Astrocyte (in vitro differentiated cells and primary cell): ENCODE measurements around the gene LHFPL3. TPM values are rescaled to one million over a fixed set of nuclear protein-coding genes. Genes with fewer than 3 reads are reported as not detected.

Source experiments
- DNase-seq: peaks from one replicate; pipeline ENCODE4 v3.0.0-alpha.2; 2010; ENCODE audit warnings: low read depth
- FAIRE-seq: peaks from 2 replicates; lab custom pipeline; 2011; peaks lifted over from hg19 to GRCh38; lab: Jason Lieb, UNC
- H2AFZ ChIP-seq: 2 replicates; pipeline ENCODE4 v1.6.0; 2012; ENCODE audit warnings: low read depth, low read length, inconsistent platforms
- H3K27ac ChIP-seq: 2 replicates; pipeline ENCODE4 v1.5.1; 2011; ENCODE audit warnings: low read depth, low read length, inconsistent platforms
- H3K27me3 ChIP-seq: 2 replicates; pipeline ENCODE4 v1.6.0; 2011; ENCODE audit warnings: low read length, inconsistent platforms; ENCODE audit not compliant: insufficient read depth
- H3K36me3 ChIP-seq: 2 replicates; pipeline ENCODE4 v1.5.1; 2011; ENCODE audit warnings: low read length, inconsistent platforms; ENCODE audit not compliant: insufficient read depth
- H3K4me1 ChIP-seq: 2 replicates; pipeline ENCODE4 v1.5.1; 2011; ENCODE audit warnings: low read length, inconsistent platforms; ENCODE audit not compliant: insufficient read depth
- H3K4me2 ChIP-seq: 2 replicates; pipeline ENCODE4 v1.6.0; 2012; ENCODE audit warnings: low read length, inconsistent platforms
- H3K4me3 ChIP-seq: 2 replicates; pipeline ENCODE4 v1.5.1; 2011; ENCODE audit warnings: low read depth, mild to moderate bottlenecking, low read length, inconsistent platforms; ENCODE audit not compliant: insufficient read depth
- H3K79me2 ChIP-seq: 2 replicates; pipeline ENCODE4 v1.6.0; 2012; ENCODE audit warnings: mild to moderate bottlenecking, low read length, inconsistent platforms; ENCODE audit not compliant: insufficient read depth
- H3K9ac ChIP-seq: 2 replicates; pipeline ENCODE4 v1.6.0; 2012; ENCODE audit warnings: mild to moderate bottlenecking, low read length, inconsistent platforms
- H3K9me3 ChIP-seq: 2 replicates; pipeline ENCODE4 v1.5.1; 2012; ENCODE audit warnings: low read depth, mild to moderate bottlenecking, low read length, inconsistent platforms; ENCODE audit not compliant: insufficient read depth
- H4K20me1 ChIP-seq: 2 replicates; pipeline ENCODE4 v1.6.0; 2012; ENCODE audit warnings: low read length, inconsistent platforms; ENCODE audit not compliant: insufficient read depth
- H3K27ac Mint-ChIP-seq: one replicate; pipeline ENCODE4 v1.8.0; 2021; ENCODE audit warnings: mild to moderate bottlenecking, mixed read lengths; ENCODE audit not compliant: unreplicated experiment
- H3K27me3 Mint-ChIP-seq: one replicate; pipeline ENCODE4 v1.8.0; 2021; ENCODE audit warnings: low read depth, mixed read lengths; ENCODE audit not compliant: unreplicated experiment
- H3K36me3 Mint-ChIP-seq: one replicate; pipeline ENCODE4 v1.8.0; 2021; ENCODE audit warnings: low read depth, mixed read lengths; ENCODE audit not compliant: unreplicated experiment
- H3K4me1 Mint-ChIP-seq: one replicate; pipeline ENCODE4 v1.8.0; 2021; ENCODE audit warnings: low read depth, mixed read lengths; ENCODE audit not compliant: unreplicated experiment
- H3K4me3 Mint-ChIP-seq: one replicate; pipeline ENCODE4 v1.8.0; 2021; ENCODE audit warnings: mild to moderate bottlenecking, moderate library complexity, mixed read lengths; ENCODE audit not compliant: unreplicated experiment
- H3K9me3 Mint-ChIP-seq: one replicate; pipeline ENCODE4 v1.8.0; 2021; ENCODE audit warnings: mild to moderate bottlenecking, mixed read lengths; ENCODE audit not compliant: unreplicated experiment
- EZH2 ChIP-seq: IDR thresholded peaks from 2 replicates; pipeline ENCODE4 v1.6.1; 2012; ENCODE audit warnings: mild to moderate bottlenecking, low read length, inconsistent platforms; ENCODE audit not compliant: insufficient read depth
- total RNA-seq: library from RNA; stranded (reverse); gene quantifications from 2 replicates; pipeline ENCODE4 v1.2.1, GENCODE V29; 2021
- TF ChIP-seq, protein P1 (sequence below): IDR thresholded peaks from 2 replicates; pipeline ENCODE4 v1.5.1; 2011; ENCODE audit warnings: low read depth, mild to moderate bottlenecking, inconsistent platforms, low read length, moderate library complexity; ENCODE audit not compliant: insufficient read depth

The LHFPL3 gene
- total RNA-seq, 1 donor from 2014 or later, result not detected

DNA sequence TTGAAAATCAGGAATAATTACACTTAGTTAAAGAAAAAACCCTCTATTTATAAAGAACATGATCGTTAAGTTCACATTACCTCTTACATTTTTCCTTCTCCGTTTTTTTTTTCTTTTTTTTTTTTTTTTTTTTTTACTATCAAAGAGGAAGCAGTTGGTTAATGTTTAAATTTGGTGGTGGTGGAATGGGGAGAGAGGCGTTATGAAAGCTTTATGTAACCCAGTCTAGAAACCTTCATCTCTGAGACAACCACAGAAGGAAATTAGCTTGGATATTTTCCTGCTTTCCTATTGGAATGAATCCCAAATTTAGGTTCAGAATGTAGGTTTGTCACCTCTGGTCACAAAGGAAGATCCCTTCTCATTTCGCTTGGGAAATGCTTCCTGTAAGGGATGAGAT lies 31.5 kb upstream of the LHFPL3 start:
- Mint-ChIP-seq H3K27ac (no peak overlapping the region), H3K36me3 (no peaks in the 10 kb centered on the region), H3K4me3 (no peak overlapping the region), H3K9me3 (no peaks in the 10 kb centered on the region), H3K27me3 (peaks cover 8% of the 10 kb centered on the region), H3K4me1 (no peaks in the 10 kb centered on the region)
- H4K20me1 ChIP-seq, result no peaks in the 10 kb centered on the region
- H3K9ac ChIP-seq, result no peak overlapping the region
- H3K27ac ChIP-seq, result no peak overlapping the region
- H3K4me3 ChIP-seq, result no peak overlapping the region
- H3K9me3 ChIP-seq, result no peaks in the 10 kb centered on the region
- H2AFZ ChIP-seq, result no peak overlapping the region
- no peaks in the 10 kb centered on the region for H3K4me1 ChIP-seq
- TF ChIP-seq EZH2, result no peak
- TF ChIP-seq, protein P1, sequence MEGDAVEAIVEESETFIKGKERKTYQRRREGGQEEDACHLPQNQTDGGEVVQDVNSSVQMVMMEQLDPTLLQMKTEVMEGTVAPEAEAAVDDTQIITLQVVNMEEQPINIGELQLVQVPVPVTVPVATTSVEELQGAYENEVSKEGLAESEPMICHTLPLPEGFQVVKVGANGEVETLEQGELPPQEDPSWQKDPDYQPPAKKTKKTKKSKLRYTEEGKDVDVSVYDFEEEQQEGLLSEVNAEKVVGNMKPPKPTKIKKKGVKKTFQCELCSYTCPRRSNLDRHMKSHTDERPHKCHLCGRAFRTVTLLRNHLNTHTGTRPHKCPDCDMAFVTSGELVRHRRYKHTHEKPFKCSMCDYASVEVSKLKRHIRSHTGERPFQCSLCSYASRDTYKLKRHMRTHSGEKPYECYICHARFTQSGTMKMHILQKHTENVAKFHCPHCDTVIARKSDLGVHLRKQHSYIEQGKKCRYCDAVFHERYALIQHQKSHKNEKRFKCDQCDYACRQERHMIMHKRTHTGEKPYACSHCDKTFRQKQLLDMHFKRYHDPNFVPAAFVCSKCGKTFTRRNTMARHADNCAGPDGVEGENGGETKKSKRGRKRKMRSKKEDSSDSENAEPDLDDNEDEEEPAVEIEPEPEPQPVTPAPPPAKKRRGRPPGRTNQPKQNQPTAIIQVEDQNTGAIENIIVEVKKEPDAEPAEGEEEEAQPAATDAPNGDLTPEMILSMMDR, result no peak
- no peaks in the 10 kb centered on the region for H3K27me3 ChIP-seq
- H3K79me2 ChIP-seq, result no peaks in the 10 kb centered on the region
- H3K36me3 ChIP-seq, result no peaks in the 10 kb centered on the region
- FAIRE-seq (no peak), DNase-seq (no peak)
- no peak overlapping the region for H3K4me2 ChIP-seq

GRCh38 chr7:104299323-104299722 lies 29.1 kb upstream of the LHFPL3 start:
- Histone ChIP-seq H2AFZ (no peak overlapping the region), H3K36me3 (no peaks in the 10 kb centered on the region), H3K4me1 (no peaks in the 10 kb centered on the region), H3K79me2 (no peaks in the 10 kb centered on the region), H3K27ac (no peak overlapping the region), H3K4me3 (no peak overlapping the region), H3K4me2 (no peak overlapping the region), H3K9ac (no peak overlapping the region), H4K20me1 (no peaks in the 10 kb centered on the region), H3K27me3 (no peaks in the 10 kb centered on the region), H3K9me3 (no peaks in the 10 kb centered on the region)
- Mint-ChIP-seq H3K4me1 (no peaks in the 10 kb centered on the region), H3K27ac (no peak overlapping the region), H3K27me3 (peaks cover 3% of the 10 kb centered on the region), H3K4me3 (no peak overlapping the region), H3K9me3 (no peaks in the 10 kb centered on the region), H3K36me3 (no peaks in the 10 kb centered on the region)
- TF ChIP-seq, protein P1, result no peak
- TF ChIP-seq EZH2, result no peak
- DNase-seq (no peak), FAIRE-seq (no peak)

- Mint-ChIP-seq H3K4me1 (no peaks in the 10 kb centered on the region), H3K27ac (no peak overlapping the region), H3K9me3 (no peaks in the 10 kb centered on the region), H3K4me3 (no peak overlapping the region), H3K27me3 (peaks cover 3% of the 10 kb centered on the region), H3K36me3 (no peaks in the 10 kb centered on the region)
- Histone ChIP-seq H3K4me2 (no peak overlapping the region), H3K27ac (no peak overlapping the region), H3K9me3 (no peaks in the 10 kb centered on the region), H3K4me3 (no peak overlapping the region), H2AFZ (no peak overlapping the region), H3K79me2 (no peaks in the 10 kb centered on the region), H4K20me1 (no peaks in the 10 kb centered on the region), H3K9ac (no peak overlapping the region), H3K4me1 (no peaks in the 10 kb centered on the region), H3K36me3 (no peaks in the 10 kb centered on the region), H3K27me3 (no peaks in the 10 kb centered on the region)
- FAIRE-seq (no peak), DNase-seq (no peak)
- TF ChIP-seq, protein P1, result no peak
- no peak for TF ChIP-seq EZH2
These were observed 28.6 kb upstream of the LHFPL3 start for GRCh38 chr7:104299777-104300176.
